Chondrocyte (in vitro differentiated cells): Measurements from ENCODE around the gene HHAT. TPM values are rescaled to one million over a fixed set of nuclear protein-coding genes. Genes with fewer than 3 reads are reported as not detected.

Source experiments
- DNase-seq: peaks from one replicate; pipeline ENCODE4 v3.0.0; 2021; ENCODE audit warnings: mixed read lengths, low spot score
- H3K27ac Mint-ChIP-seq: one replicate; pipeline ENCODE4 v1.8.0; 2021; ENCODE audit warnings: mild to moderate bottlenecking, moderate library complexity, mixed read lengths; ENCODE audit not compliant: unreplicated experiment
- H3K27me3 Mint-ChIP-seq: 2 replicates; pipeline ENCODE4 v1.8.0; 2021; ENCODE audit warnings: low read depth, mixed read lengths
- H3K36me3 Mint-ChIP-seq: 2 replicates; pipeline ENCODE4 v1.8.0; 2021; ENCODE audit warnings: low read depth, mixed read lengths
- H3K4me1 Mint-ChIP-seq: 2 replicates; pipeline ENCODE4 v1.8.0; 2021; ENCODE audit warnings: low read depth, mild to moderate bottlenecking, mixed read lengths
- H3K4me3 Mint-ChIP-seq: one replicate; pipeline ENCODE4 v1.8.0; 2021; ENCODE audit warnings: mild to moderate bottlenecking, moderate library complexity, mixed read lengths; ENCODE audit not compliant: unreplicated experiment
- H3K9me3 Mint-ChIP-seq: 2 replicates; pipeline ENCODE4 v1.8.0; 2021; ENCODE audit warnings: low read depth, mixed read lengths
- CTCF ChIP-seq: fragments of 200-600 bp; sonication (generic); IDR thresholded peaks from 2 replicates; pipeline ENCODE4 v1.5.0; 2021; ENCODE audit warnings: antibody characterized with exemption, mild to moderate bottlenecking, moderate library complexity
- total RNA-seq: library from RNA; stranded (reverse); gene quantifications from 3 replicates; pipeline ENCODE4 v1.2.1, GENCODE V29; 2021

Gene HHAT
- total RNA-seq, 1 donor from 2014 or later, result 6.4 TPM

GRCh38 chr1:210594605-210595004, 265.9 kb downstream of the HHAT start:
- Mint-ChIP-seq H3K4me1 (peaks cover 50% of the 10 kb centered on the region), H3K9me3 (peaks cover 31% of the 10 kb centered on the region), H3K4me3 (no peak overlapping the region), H3K27me3 (no peaks in the 10 kb centered on the region), H3K36me3 (peaks cover 8% of the 10 kb centered on the region), H3K27ac (no peak overlapping the region)
- DNase-seq, result no peak
- no peak for TF ChIP-seq CTCF

GRCh38 chr1:210596641-210597040, 267.9 kb downstream of the HHAT start:
- H3K27me3 Mint-ChIP-seq, result no peaks in the 10 kb centered on the region
- H3K36me3 Mint-ChIP-seq, result peaks cover 6% of the 10 kb centered on the region
- H3K4me1 Mint-ChIP-seq, result peaks cover 48% of the 10 kb centered on the region
- no peak overlapping the region for H3K4me3 Mint-ChIP-seq
- no peak overlapping the region for H3K27ac Mint-ChIP-seq
- TF ChIP-seq CTCF, result no peak
- DNase-seq, result no peak
- H3K9me3 Mint-ChIP-seq, result peaks cover 25% of the 10 kb centered on the region

- Mint-ChIP-seq H3K9me3 (peaks cover 15% of the 10 kb centered on the region), H3K4me3 (peak overlapping the region; percentile 10), H3K27me3 (no peaks in the 10 kb centered on the region), H3K4me1 (peaks cover 48% of the 10 kb centered on the region), H3K27ac (peak overlapping the region; percentile 98), H3K36me3 (peaks cover 6% of the 10 kb centered on the region)
- no peak for TF ChIP-seq CTCF
- no peak for DNase-seq
Measured at GRCh38 chr1:210597555-210598134, 268.9 kb downstream of the HHAT start.

GRCh38 chr1:210598135-210598652, 269.5 kb downstream of the HHAT start:
- H3K36me3 Mint-ChIP-seq, result peaks cover 6% of the 10 kb centered on the region
- H3K4me3 Mint-ChIP-seq, result peak overlapping the region; percentile 14
- no peaks in the 10 kb centered on the region for H3K27me3 Mint-ChIP-seq
- no peak for TF ChIP-seq CTCF
- peaks cover 15% of the 10 kb centered on the region for H3K9me3 Mint-ChIP-seq
- peak overlapping the region; percentile 98 for H3K27ac Mint-ChIP-seq
- no peak for DNase-seq
- H3K4me1 Mint-ChIP-seq, result peaks cover 48% of the 10 kb centered on the region

- no peak for DNase-seq
- H3K4me1 Mint-ChIP-seq, result peaks cover 43% of the 10 kb centered on the region
- H3K9me3 Mint-ChIP-seq, result peaks cover 8% of the 10 kb centered on the region
- H3K4me3 Mint-ChIP-seq, result no peak overlapping the region
- peaks cover 4% of the 10 kb centered on the region for H3K36me3 Mint-ChIP-seq
- TF ChIP-seq CTCF, result no peak
- H3K27me3 Mint-ChIP-seq, result no peaks in the 10 kb centered on the region
- no peak overlapping the region for H3K27ac Mint-ChIP-seq
Measured at GRCh38 chr1:210600421-210601159, 271.9 kb downstream of the HHAT start.
